ENCODE results near the gene PLVAP. TPM values are rescaled to one million over a fixed set of nuclear protein-coding genes. Genes with fewer than 3 reads are reported as not detected.

The PLVAP gene
- total and polyA plus RNA-seq, 9 of the 15 experiments (the other 6 are each of a cell fraction or from before 2014, with no cell fraction given), result 0.09 to 0.84 (median 0.51) TPM; not detected in 4

- TF ChIP-seq AFF4 (CRISPR knock-in tag; IDR thresholded peaks at IDR 0.05) (no peak), ZNF24 (IDR thresholded peaks at IDR 0.05) (no peak), ZNF609 (CRISPR knock-in tag; IDR thresholded peaks at IDR 0.05; ENCODE audit: borderline replicate concordance) (0 out of 2 replicates have a peak, but pooled peaks have one; percentile 34), ZNF431 (CRISPR knock-in tag; IDR thresholded peaks at IDR 0.05) (no peak), NCOA1 (IDR thresholded peaks at IDR 0.05; ENCODE audit: low read depth) (peak; percentile 100), ZNF263 (CRISPR knock-in tag; IDR thresholded peaks at IDR 0.05; ENCODE audit: borderline replicate concordance) (no peak), SRF (CRISPR knock-in tag; IDR thresholded peaks at IDR 0.05) (no peak), HMG20B (CRISPR knock-in tag; IDR thresholded peaks at IDR 0.05) (no peak), ATF7 (IDR thresholded peaks at IDR 0.05) (peak; percentile 97), ZC3H11A (IDR thresholded peaks at IDR 0.05; ENCODE audit: low read depth, low read length) (peak; percentile 91; the same call in 1 of the 2 replicates), RAD51 (IDR thresholded peaks at IDR 0.05; ENCODE audit: borderline replicate concordance, low read depth) (peak; percentile 59), ZBTB5 (IDR thresholded peaks at IDR 0.05) (no peak)
- TF ChIP-seq, protein P1, sequence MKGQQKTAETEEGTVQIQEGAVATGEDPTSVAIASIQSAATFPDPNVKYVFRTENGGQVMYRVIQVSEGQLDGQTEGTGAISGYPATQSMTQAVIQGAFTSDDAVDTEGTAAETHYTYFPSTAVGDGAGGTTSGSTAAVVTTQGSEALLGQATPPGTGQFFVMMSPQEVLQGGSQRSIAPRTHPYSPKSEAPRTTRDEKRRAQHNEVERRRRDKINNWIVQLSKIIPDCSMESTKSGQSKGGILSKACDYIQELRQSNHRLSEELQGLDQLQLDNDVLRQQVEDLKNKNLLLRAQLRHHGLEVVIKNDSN (CRISPR knock-in tag; IDR thresholded peaks at IDR 0.05), result peak; percentile 92
- TF ChIP-seq, protein P2, sequence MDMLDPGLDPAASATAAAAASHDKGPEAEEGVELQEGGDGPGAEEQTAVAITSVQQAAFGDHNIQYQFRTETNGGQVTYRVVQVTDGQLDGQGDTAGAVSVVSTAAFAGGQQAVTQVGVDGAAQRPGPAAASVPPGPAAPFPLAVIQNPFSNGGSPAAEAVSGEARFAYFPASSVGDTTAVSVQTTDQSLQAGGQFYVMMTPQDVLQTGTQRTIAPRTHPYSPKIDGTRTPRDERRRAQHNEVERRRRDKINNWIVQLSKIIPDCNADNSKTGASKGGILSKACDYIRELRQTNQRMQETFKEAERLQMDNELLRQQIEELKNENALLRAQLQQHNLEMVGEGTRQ (CRISPR knock-in tag; IDR thresholded peaks at IDR 0.05), result peak; percentile 72
Measured at GRCh38 chr19:17351815-17352435, 25.2 kb downstream of the PLVAP start (continued).

All from K562 (cell line).